Measurements from ENCODE around the gene MBTD1. TPM values are rescaled to one million over a fixed set of nuclear protein-coding genes. Genes with fewer than 3 reads are reported as not detected.
"Not testable (repeated sequence)": the region's sequence is repeated elsewhere in the genome, so short reads cannot be mapped to it uniquely, and the experiment has no call there.

The MBTD1 gene
- total and polyA plus RNA-seq, 9 of the 15 experiments (the other 6 are each of a cell fraction or from before 2014, with no cell fraction given) = 2.1 to 26.3 (median 13.3) TPM

DNA sequence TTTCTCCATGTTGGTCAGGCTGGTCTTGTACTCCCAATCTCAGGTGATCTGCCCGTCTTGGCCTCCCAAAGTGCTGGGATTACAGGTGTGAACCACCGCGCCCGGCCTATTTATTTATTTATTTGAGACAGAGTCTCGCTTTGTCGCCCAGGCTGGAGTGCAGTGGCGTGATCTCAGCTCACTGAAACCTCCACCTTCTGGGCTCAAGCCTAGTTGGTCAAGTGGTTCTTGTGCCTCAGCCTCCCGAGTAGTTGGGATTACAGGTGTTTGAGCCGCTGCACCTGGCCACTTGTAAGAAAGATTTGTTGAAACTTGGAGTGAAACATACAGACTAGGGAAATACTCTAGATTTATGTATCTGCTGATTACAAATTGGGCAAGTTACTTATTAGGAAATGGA, 87.8 kb downstream of the MBTD1 start:
- DNase-seq (ENCODE audit: extremely low read depth in 1 of 4, low spot score in 3 of 4); intact Hi-C loops (cut with micrococcal nuclease); H2AFZ ChIP-seq (ENCODE audit: low read depth, low read length); in situ Hi-C loops (cut with MboI); H3K27me3 ChIP-seq (ENCODE audit: control insufficient read depth in 2 of 2, insufficient read depth in 2 of 2, low read length in 2 of 2); H3K9me1 ChIP-seq (ENCODE audit: control insufficient read depth, insufficient read depth, low read length); H3K4me3 ChIP-seq; H4K20me1 ChIP-seq (replicated peaks; ENCODE audit: control insufficient read depth, insufficient read depth, low read length); H3K9ac ChIP-seq (ENCODE audit: insufficient read depth in 1 of 2, low read depth in 2 of 2, low read length in 2 of 2); H3K9me3 ChIP-seq (replicated peaks; ENCODE audit: control insufficient read depth, insufficient read depth, low read depth, low read length); FAIRE-seq; H3K4me2 ChIP-seq (ENCODE audit: insufficient read depth, low read length); ATAC-seq; H3K27ac ChIP-seq (ENCODE audit: extremely low read depth, low read depth, low read length); BruUV-seq (replicated peaks); CTCF ChIA-PET (ENCODE audit: low intra/inter-chr PET ratio): not testable (repeated sequence)
- Histone ChIP-seq H3K4me1 (replicated peaks in 1 of 2; ENCODE audit: control insufficient read depth in 2 of 2, insufficient read depth in 2 of 2, low read length in 2 of 2) (peaks cover 6 to 15% of the 10 kb centered on the region in 2 experiments; a peak in 4 of 5 replicates), H3K79me2 (ENCODE audit: control insufficient read depth, insufficient read depth, low read length) (peaks cover 25% of the 10 kb centered on the region), H3K36me3 (ENCODE audit: control insufficient read depth, insufficient read depth, low read length) (peaks cover 66% of the 10 kb centered on the region)
- POLR2A ChIA-PET = interaction anchor here (1.2 kb wide), 1 partner anchor 10 kb away, joined by 4 read pairs; no protein-coding TSS in a partner anchor
- TF ChIP-seq SUPT5H (IDR thresholded peaks at IDR 0.05) (peak; percentile 52; the same call in 1 of the 2 replicates), POLR2B (IDR thresholded peaks at IDR 0.05; ENCODE audit: low read depth, partially characterized antibody) (peak; percentile 41), POLR2A (conservative IDR thresholded peaks at IDR 0.05) (0 out of 2 replicates have a peak, but pooled peaks have one; percentile 45)
- 95% methylated on average over 9 of the region's 9 CpGs for WGBS (ENCODE audit: insufficient coverage, low coverage, missing lambda C conversion rate)

DNA sequence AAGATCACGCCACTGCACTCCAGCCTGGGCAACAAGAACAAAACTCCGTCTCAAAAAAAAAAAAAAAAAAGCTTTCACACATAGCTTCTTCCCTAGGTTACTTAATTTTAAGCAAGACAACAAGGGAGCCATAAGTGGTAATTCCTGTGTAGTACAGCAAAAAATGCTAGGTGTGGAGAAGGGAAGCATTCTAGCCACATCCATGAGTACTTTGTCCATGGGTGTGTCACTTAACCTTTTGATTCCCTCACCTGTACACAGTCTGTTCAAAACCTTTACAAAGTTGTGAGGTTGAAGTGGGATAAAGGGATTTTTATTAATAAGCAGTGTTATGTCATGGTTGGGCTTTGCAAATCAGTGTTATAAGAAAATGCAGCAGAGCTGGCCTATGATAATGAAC, 89.1 kb downstream of the MBTD1 start:
- Histone ChIP-seq H3K27ac (ENCODE audit: extremely low read depth, low read depth, low read length) (no peak overlapping the region), H4K20me1 (replicated peaks; ENCODE audit: control insufficient read depth, insufficient read depth, low read length) (no peaks in the 10 kb centered on the region), H3K36me3 (ENCODE audit: control insufficient read depth, insufficient read depth, low read length) (peaks cover 65% of the 10 kb centered on the region), H3K4me1 (replicated peaks in 1 of 2; ENCODE audit: control insufficient read depth in 2 of 2, insufficient read depth in 2 of 2, low read length in 2 of 2) (peaks cover 6 to 26% of the 10 kb centered on the region in 2 experiments; a peak in 4 of 5 replicates), H3K9me1 (ENCODE audit: control insufficient read depth, insufficient read depth, low read length) (no peaks in the 10 kb centered on the region), H3K9me3 (replicated peaks; ENCODE audit: control insufficient read depth, insufficient read depth, low read depth, low read length) (no peaks in the 10 kb centered on the region), H3K4me2 (ENCODE audit: insufficient read depth, low read length) (no peak overlapping the region), H3K27me3 (ENCODE audit: control insufficient read depth in 2 of 2, insufficient read depth in 2 of 2, low read length in 2 of 2) (no peaks in the 10 kb centered on the region), H2AFZ (ENCODE audit: low read depth, low read length) (no peak overlapping the region), H3K79me2 (ENCODE audit: control insufficient read depth, insufficient read depth, low read length) (peaks cover 37% of the 10 kb centered on the region), H3K9ac (ENCODE audit: insufficient read depth in 1 of 2, low read depth in 2 of 2, low read length in 2 of 2) (no peak overlapping the region), H3K4me3 (no peak overlapping the region)
- ATAC-seq (no peak), FAIRE-seq (no peak), DNase-seq (ENCODE audit: extremely low read depth in 1 of 4, low spot score in 3 of 4) (no peak)
- in situ Hi-C loops (cut with MboI) = no loop called here
- CTCF ChIA-PET (ENCODE audit: low intra/inter-chr PET ratio) = no interaction called here
- TF ChIP-seq ZZZ3 (IDR thresholded peaks at IDR 0.05) (no peak), HDAC1 (IDR thresholded peaks at IDR 0.05) (no peak), PHB (CRISPR knock-in tag; IDR thresholded peaks at IDR 0.05) (no peak), TAF15 (IDR thresholded peaks at IDR 0.05; ENCODE audit: low read depth, low read length) (no peak), ELF2 (CRISPR knock-in tag; IDR thresholded peaks at IDR 0.05) (no peak), ARID1B (IDR thresholded peaks at IDR 0.05) (no peak), POLR2B (IDR thresholded peaks at IDR 0.05; ENCODE audit: low read depth, partially characterized antibody) (no peak), E2F3 (CRISPR knock-in tag; IDR thresholded peaks at IDR 0.05) (no peak), SPI1 (IDR thresholded peaks at IDR 0.05; ENCODE audit: borderline replicate concordance, low read depth, low read length) (no peak)
- TF ChIP-seq, protein P1, sequence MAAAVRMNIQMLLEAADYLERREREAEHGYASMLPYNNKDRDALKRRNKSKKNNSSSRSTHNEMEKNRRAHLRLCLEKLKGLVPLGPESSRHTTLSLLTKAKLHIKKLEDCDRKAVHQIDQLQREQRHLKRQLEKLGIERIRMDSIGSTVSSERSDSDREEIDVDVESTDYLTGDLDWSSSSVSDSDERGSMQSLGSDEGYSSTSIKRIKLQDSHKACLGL (CRISPR knock-in tag; IDR thresholded peaks at IDR 0.05; ENCODE audit: borderline replicate concordance, poor library complexity, severe bottlenecking) = no peak
- TSS peak; percentile 1 for BruUV-seq (replicated peaks)
- intact Hi-C loops (cut with micrococcal nuclease) = no loop called here
- POLR2A ChIA-PET = interaction anchor here (0.5 to 1.2 kb wide), 2 partner anchors 8 to 10 kb away, joined by 4 read pairs; no protein-coding TSS in a partner anchor
- WGBS (ENCODE audit: insufficient coverage, low coverage, missing lambda C conversion rate) = no CpG with 5 or more reads among the region's 2 CpGs
